ENCODE results near the gene PPP4C.

PPP4C gene

GRCh38 chr16:30053376-30054015 is 22.3 kb upstream of the PPP4C start:
- peak in 3 of 42 donors; percentile 18 to 21 (median 20) for DNase-seq
- intact Hi-C loops (cut with DNase I) = loop anchor here (10.0 kb wide), 1 partner anchor 59 kb away; the partner anchor contains the start of genes HIRIP3 and INO80E

GRCh38 chr16:30054451-30054850 is 21.3 kb upstream of the PPP4C start:
- intact Hi-C loops (cut with DNase I) = loop anchor here (10.0 kb wide), 1 partner anchor 60 kb away; the partner anchor contains the start of genes HIRIP3 and INO80E
- no peak for DNase-seq

DNA sequence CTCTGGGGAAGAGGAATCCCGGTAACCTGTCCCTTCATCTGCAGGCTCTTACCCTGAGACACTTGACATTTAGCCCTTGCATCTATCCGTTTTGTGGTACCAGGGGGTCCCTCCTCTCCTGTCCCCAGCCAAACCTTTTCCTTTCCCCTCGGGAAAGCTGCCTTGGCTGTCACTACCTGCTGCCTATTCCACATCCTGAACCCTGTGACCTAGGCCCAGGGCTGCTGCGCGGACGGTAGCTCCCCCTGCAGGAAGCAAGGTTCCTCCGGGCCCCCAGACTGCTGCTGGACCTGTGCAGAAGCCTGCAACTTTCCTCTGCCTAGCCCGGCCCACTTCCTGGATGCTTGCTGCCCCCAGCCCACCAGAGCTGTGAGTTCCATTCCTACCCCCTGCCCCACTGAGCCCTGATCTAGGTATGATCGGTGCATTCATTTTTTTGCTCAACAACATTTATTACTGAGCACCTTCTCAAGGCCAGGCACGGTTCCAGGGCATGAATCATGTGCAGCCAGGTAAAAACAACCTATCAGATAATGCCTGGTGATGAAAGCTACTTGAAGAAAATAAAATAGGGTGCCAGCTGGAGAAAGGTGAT is 20.7 kb upstream of the PPP4C start:
- intact Hi-C loops (cut with DNase I) = loop anchor here (10.0 kb wide), 1 partner anchor 60 kb away; the partner anchor contains the start of genes HIRIP3 and INO80E
- peak in 9 of 42 donors; percentile 25 to 53 (median 37) for DNase-seq

GRCh38 chr16:30060346-30060745 is 15.4 kb upstream of the PPP4C start:
- intact Hi-C loops (cut with DNase I) = no loop called here

GRCh38 chr16:30060836-30061554 is 14.8 kb upstream of the PPP4C start:
- DNase-seq = no peak
- intact Hi-C loops (cut with DNase I) = no loop called here

More at GRCh38 chr16:30060346-30060745, 15.4 kb upstream of the PPP4C start:
- no peak for DNase-seq

DNA sequence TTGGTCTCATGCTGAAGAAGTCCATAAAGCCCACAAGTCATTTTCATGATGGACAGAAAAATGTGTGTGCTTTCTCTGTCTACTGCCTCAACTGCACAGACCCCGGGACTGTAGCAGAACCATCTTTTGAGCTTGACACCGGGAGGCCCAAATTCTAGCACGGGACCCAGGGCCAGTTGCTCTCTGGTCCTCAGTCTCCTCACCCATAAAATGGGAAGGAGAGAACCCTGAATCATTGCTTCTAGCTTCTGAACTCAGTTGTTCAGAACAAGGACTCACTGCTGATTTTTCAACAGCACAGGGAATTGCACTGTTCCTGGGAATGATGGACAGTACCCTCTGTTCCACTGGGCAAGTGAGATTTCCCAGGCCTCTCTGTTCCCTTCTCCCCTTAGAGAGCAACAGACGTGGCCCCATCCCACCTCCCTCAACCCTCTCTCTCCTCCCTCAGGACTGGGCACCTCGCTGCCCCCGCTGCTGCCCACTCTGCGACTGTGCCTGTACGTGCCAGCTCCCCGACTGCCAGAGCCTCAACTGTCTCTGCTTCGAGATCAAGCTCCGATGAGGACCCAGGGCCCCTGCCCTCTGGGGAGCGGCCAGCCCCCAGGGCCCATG is 12.4 kb upstream of the PPP4C start:
- intact Hi-C loops (cut with DNase I) = no loop called here
- DNase-seq = peak in 4 of 42 donors; percentile 12 to 41 (median 29)

DNA sequence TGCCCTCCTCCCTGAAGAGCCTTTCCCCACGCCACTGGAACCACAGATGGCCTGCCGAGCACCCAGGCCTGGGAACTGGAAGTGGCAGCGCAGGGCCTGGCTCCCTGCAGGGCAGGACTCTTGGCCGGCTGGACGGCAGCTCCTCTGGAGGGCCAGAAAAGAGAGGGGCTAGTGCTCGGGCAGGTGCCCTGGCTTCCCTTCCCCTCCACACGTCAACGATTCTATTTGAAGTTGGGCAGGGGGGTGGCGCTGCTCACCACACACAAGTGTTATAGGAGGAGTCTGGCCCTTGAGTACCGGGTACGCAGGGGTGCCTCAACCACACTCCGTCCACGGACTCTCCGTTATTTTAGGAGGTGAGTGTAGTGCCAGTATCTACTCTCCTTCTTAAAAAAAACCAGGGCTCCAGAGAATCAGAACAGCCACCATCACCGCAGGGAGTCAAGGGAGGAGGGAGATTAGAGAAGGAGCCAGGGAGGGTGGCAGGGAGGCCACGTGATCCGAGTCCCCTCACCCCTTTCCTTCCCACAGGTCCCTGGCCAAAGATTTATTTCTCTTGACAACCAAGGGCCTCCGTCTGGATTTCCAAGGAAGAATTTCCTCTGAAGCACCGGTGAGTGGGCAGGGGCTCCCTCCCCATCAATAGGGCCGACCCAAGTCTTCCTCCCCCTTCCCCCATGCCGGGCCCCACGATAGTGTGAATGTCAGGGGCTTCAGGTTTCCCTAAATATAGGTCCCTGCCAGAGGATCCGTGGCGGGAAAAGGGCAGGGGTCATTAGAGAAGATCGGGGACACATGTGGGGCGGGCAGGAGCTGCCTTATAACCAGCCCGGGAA is 11.7 kb upstream of the PPP4C start:
- intact Hi-C loops (cut with DNase I) = no loop called here
- DNase-seq = peak; percentile 67 to 93 (median 83)

DNA sequence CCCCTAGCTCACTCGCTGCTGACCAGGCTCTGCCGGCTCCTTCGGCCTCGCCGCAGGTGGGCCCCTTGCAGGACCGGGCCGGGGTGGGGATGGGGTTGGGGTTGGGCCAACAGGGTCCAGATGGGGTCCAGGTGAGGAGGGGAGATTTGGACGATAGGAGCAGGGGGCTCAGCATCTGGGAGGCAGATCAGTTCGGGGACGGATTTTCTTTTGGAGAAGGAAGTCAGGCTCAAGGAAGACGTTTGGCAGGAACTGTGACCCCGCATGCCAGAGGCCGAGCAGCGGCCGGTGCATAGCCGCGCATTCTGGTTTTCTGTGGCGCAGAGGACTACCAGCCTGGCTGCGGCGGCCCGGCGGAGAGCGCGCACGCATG is 11.1 kb upstream of the PPP4C start:
- intact Hi-C loops (cut with DNase I) = loop anchor here (5.0 kb wide), 1 partner anchor 58 kb away; the partner anchor contains the start of gene MAPK3
- peak in 2 of 42 donors; percentile 9 to 15 for DNase-seq

DNA sequence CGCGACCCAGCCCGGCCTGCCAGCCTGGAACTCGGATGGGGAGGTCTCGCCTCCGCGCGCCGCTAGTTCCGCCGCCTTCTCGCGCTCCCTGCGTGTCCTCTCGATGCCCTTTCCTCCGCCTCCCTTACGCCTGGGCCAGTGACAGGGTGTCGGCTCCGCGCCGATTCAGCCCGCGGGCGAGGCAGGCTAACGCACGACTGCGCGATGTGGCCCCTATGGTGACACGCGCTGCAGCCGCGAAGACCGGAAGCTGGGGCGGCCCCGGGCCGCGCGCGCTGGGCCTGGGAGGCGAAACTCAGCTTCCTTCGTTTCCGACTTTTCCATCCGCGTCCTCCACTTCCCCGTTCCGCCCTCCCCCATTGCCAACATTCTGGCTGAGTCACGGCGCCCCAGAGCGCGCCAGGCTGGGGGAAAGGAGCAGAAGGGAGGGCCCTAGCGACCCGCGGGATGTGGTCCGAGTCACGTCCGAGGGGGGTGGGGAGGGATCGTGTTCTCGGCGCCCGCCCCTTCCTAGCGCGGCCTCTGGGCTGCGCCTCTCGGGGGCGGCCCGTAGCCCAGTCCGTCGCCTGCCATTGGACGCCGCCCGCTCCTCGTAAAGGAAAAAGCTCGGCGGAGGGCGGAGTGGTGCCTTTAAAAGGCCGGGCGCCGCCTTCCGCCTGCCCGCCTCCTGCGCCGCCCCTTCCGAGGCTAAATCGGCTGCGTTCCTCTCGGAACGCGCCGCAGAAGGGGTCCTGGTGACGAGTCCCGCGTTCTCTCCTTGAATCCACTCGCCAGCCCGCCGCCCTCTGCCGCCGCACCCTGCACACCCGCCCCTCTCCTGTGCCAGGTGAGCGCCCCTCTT is 10.5 kb upstream of the PPP4C start, which contains the start of gene ALDOA:
Gene ALDOA, plus strand, starts transcription at position 659 of the 841 bp plus-strand sequence. CDS start 1,138 bp downstream, outside the sequence.
- intact Hi-C loops (cut with DNase I) = loop anchor here (5.0 kb wide), 1 partner anchor 57 kb away; the partner anchor contains the start of gene MAPK3
- DNase-seq = peak; percentile 94 to 99 (median 98)

GRCh38 chr16:30065943-30066760 is 9.6 kb upstream of the PPP4C start:
- intact Hi-C loops (cut with DNase I) = loop anchor here (5.0 kb wide), 1 partner anchor 56 kb away; the partner anchor contains the start of gene MAPK3
- DNase-seq = peak in 15 of 42 donors; percentile 10 to 59 (median 30)

DNA sequence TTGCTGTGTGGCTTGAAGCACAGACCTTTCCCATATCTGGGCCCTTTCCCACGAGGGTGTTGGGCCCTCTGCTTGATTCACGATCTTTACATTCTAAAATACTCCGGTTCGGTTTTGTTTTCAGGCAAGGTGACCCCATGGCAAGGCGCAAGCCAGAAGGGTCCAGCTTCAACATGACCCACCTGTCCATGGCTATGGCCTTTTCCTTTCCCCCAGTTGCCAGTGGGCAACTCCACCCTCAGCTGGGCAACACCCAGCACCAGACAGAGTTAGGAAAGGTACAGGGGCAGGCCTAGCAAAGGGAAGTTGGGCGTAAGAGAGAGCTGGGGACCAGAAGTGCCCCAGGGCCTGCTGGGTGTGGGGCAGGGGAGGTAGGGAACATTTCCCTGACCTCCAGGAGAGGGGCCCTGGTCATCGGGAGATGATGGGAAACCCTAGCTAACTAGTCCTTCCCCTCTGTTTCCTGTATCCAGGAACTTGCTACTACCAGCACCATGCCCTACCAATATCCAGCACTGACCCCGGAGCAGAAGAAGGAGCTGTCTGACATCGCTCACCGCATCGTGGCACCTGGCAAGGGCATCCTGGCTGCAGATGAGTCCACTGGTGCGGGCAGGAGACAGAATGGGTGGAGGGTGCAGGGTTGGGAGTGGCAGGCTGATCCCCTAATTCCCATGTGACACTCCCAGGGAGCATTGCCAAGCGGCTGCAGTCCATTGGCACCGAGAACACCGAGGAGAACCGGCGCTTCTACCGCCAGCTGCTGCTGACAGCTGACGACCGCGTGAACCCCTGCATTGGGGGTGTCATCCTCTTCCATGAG is 8.8 kb upstream of the PPP4C start:
- intact Hi-C loops (cut with DNase I) = loop anchor here (5.0 kb wide), 1 partner anchor 55 kb away; the partner anchor contains the start of gene MAPK3
- DNase-seq = peak in 22 of 42 donors; percentile 18 to 67 (median 41)

- intact Hi-C loops (cut with DNase I) = loop anchor here (5.0 kb wide), 1 partner anchor 55 kb away; the partner anchor contains the start of gene MAPK3
- no peak for DNase-seq
Measured at GRCh38 chr16:30067584-30067916, 8.2 kb upstream of the PPP4C start.

DNA sequence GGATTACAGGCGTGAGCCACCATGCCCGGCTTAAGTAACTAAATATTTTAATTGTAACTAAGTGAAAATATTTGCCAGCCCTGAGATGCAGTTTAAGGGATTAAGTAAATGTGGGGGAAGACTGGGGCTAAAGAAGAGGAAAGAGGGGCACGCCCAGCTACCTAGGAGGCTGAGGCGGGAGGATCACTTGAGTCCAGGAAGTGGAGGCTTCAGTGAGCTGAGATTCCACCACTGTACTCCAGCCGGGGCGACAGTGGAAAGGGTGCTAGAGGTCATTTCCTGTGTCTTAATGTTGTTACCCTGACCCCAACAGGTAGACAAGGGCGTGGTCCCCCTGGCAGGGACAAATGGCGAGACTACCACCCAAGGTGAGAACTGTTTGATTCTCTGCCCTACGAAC is 7.5 kb upstream of the PPP4C start:
- intact Hi-C loops (cut with DNase I) = loop anchor here (5.0 kb wide), 1 partner anchor 54 kb away; the partner anchor contains the start of gene MAPK3
- DNase-seq = no peak

GRCh38 chr16:30068750-30069610 is 6.8 kb upstream of the PPP4C start:
- DNase-seq = peak in 20 of 42 donors; percentile 19 to 64 (median 40)
- intact Hi-C loops (cut with DNase I) = loop anchor here (5.0 kb wide), 1 partner anchor 53 kb away; the partner anchor contains the start of gene MAPK3
